ENCODE data around the gene ITGA1. TPM values are rescaled to one million over a fixed set of nuclear protein-coding genes. Genes with fewer than 3 reads are reported as not detected.
"Not testable (repeated sequence)": the region's sequence is repeated elsewhere in the genome, so short reads cannot be mapped to it uniquely, and the experiment has no call there.

The ITGA1 gene
- total and polyA plus RNA-seq, 2 donors from 2014 or later: 13.3 to 65.6 TPM

DNA sequence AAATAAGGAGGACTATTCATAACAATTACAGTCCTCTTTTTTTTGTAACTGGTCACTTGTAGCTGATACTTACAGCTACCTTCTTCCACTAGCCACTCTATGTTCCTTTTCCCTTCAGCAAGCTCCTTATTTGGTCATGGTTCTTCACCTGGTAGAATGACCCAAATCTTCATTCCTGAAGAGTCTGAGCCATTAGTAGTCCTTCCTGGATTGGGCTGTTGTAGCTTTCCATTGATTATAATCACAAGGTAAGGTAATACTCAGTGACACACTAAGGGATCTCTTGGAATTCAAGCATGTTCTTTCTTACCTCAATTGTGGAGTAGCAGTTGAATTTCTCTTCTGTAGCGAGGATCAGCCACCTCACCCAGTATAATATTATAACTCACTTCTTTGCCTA is 175.9 kb downstream of the ITGA1 start:
- Histone ChIP-seq H3K9ac (ENCODE audit: low read length in 3 of 3) (no peak overlapping the region), H3K36me3 (ENCODE audit: control insufficient read depth in 2 of 3, insufficient read depth in 3 of 3, low read length in 3 of 3) (no peaks in the 10 kb centered on the region), H3K4me3 (ENCODE audit: low read length in 3 of 3) (no peak overlapping the region), H3K4me1 (ENCODE audit: control insufficient read depth in 2 of 3, insufficient read depth in 2 of 3, low read depth in 1 of 3, low read length in 3 of 3) (peaks cover 0 to 3% (median 0%) of the 10 kb centered on the region in 3 donors), H3K27ac (ENCODE audit: low read depth in 2 of 2, low read length in 2 of 2) (no peak overlapping the region), H3K27me3 (ENCODE audit: control insufficient read depth, insufficient read depth, low read length) (no peaks in the 10 kb centered on the region), H3K9me3 (ENCODE audit: control insufficient read depth in 2 of 3, insufficient read depth in 1 of 3, low read length in 3 of 3) (no peaks in the 10 kb centered on the region)
- TF ChIP-seq, protein P1, sequence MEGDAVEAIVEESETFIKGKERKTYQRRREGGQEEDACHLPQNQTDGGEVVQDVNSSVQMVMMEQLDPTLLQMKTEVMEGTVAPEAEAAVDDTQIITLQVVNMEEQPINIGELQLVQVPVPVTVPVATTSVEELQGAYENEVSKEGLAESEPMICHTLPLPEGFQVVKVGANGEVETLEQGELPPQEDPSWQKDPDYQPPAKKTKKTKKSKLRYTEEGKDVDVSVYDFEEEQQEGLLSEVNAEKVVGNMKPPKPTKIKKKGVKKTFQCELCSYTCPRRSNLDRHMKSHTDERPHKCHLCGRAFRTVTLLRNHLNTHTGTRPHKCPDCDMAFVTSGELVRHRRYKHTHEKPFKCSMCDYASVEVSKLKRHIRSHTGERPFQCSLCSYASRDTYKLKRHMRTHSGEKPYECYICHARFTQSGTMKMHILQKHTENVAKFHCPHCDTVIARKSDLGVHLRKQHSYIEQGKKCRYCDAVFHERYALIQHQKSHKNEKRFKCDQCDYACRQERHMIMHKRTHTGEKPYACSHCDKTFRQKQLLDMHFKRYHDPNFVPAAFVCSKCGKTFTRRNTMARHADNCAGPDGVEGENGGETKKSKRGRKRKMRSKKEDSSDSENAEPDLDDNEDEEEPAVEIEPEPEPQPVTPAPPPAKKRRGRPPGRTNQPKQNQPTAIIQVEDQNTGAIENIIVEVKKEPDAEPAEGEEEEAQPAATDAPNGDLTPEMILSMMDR (IDR thresholded peaks at IDR 0.05; ENCODE audit: borderline replicate concordance, extremely low read depth, insufficient read depth): no peak
- FAIRE-seq (no peak), DNase-seq (no peak)
- intact Hi-C loops (cut with DNase I): no loop called here

DNA sequence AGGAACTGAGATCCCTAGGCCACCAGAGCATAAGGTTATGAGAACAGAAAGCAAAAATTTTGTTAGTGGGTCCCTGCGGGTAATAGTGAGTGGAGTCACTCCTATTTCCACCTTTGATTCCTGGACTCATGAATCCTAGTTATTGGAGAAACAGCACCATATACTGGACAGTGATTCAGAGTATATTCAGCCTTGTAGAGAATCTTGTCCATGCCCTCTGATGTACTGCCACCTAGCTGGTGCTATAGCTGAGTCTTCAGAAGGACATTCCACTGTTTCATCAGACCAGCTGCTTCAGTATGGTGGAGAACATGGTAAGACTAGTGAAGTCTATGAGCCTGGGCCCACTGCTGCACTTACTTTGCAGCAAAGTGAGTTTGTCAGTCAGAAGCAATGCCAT is 176.4 kb downstream of the ITGA1 start:
- Histone ChIP-seq H3K27ac (ENCODE audit: low read depth in 2 of 2, low read length in 2 of 2) (no peak overlapping the region), H3K27me3 (ENCODE audit: control insufficient read depth, insufficient read depth, low read length) (no peaks in the 10 kb centered on the region), H3K36me3 (ENCODE audit: control insufficient read depth in 2 of 3, insufficient read depth in 3 of 3, low read length in 3 of 3) (no peaks in the 10 kb centered on the region), H3K9me3 (ENCODE audit: control insufficient read depth in 2 of 3, insufficient read depth in 1 of 3, low read length in 3 of 3) (no peaks in the 10 kb centered on the region), H3K4me1 (ENCODE audit: control insufficient read depth in 2 of 3, insufficient read depth in 2 of 3, low read depth in 1 of 3, low read length in 3 of 3) (peaks cover 0 to 3% (median 0%) of the 10 kb centered on the region in 3 donors), H3K9ac (ENCODE audit: low read length in 3 of 3) (no peak overlapping the region), H3K4me3 (ENCODE audit: low read length in 3 of 3) (no peak overlapping the region)
- DNase-seq: no peak
- intact Hi-C loops (cut with DNase I): no loop called here
- no peak for FAIRE-seq
- TF ChIP-seq, protein P1 (IDR thresholded peaks at IDR 0.05; ENCODE audit: borderline replicate concordance, extremely low read depth, insufficient read depth): no peak

DNA sequence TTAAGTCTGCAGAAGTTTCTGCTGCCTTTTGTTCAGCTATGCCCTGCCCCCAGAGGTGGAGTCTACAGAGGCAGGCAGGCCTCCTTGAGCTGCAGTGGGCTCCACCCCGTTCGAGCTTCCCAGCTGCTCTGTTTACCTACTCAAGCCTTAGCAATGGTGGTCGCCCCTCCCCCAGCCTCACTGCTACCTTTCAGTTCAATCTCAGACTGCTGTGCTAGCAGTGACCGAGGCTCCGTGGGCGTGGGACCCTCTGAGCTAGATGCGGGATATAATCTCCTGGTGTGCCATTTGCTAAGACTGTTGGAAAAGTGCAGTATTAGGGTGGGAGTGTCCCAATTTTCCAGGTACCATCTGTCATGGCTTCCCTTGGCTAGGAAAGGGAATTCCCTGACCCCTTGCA is 188.4 kb downstream of the ITGA1 start:
- H3K27me3 ChIP-seq (ENCODE audit: control insufficient read depth, insufficient read depth, low read length); H3K9ac ChIP-seq (ENCODE audit: low read length in 3 of 3); H3K36me3 ChIP-seq (ENCODE audit: control insufficient read depth in 2 of 3, insufficient read depth in 3 of 3, low read length in 3 of 3); H3K27ac ChIP-seq (ENCODE audit: low read depth in 2 of 2, low read length in 2 of 2); intact Hi-C loops (cut with DNase I); H3K4me1 ChIP-seq (ENCODE audit: control insufficient read depth in 2 of 3, insufficient read depth in 2 of 3, low read depth in 1 of 3, low read length in 3 of 3); H3K4me3 ChIP-seq (ENCODE audit: low read length in 3 of 3); DNase-seq; H3K9me3 ChIP-seq (ENCODE audit: control insufficient read depth in 2 of 3, insufficient read depth in 1 of 3, low read length in 3 of 3); FAIRE-seq: not testable (repeated sequence)

DNA sequence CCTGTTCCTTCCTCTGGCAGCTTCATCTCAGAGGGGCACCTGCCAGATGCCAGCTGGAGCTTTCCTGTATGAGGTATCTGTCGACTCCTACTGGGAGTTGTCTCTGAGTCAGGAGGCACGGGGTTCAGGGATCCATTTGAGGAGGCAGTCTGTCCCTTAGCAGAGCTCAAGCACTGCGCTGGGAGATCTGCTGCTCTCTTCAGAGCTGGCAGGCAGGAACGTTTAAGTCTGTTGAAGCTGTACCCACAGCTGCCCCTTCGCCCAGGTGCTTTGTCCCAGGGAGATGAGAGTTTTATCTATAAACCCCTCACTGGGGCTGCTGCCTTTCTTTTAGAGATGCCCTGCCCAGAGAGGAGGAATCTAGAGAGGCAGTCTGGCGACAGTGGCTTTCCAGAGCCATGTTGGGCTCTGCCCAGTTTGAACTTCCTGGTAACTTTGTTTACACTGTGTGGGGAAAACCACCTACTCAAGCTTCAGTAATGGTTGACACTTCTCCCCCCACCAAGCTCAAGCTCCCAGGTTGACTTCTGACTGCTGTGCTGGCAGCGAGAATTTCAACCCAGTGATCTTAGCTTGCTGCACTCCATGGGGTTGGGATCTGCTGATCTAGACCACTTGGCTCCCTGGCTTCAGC is 189.7 kb downstream of the ITGA1 start:
- Histone ChIP-seq H3K27me3 (ENCODE audit: control insufficient read depth, insufficient read depth, low read length) (no peaks in the 10 kb centered on the region), H3K4me1 (ENCODE audit: control insufficient read depth in 2 of 3, insufficient read depth in 2 of 3, low read depth in 1 of 3, low read length in 3 of 3) (no peaks in the 10 kb centered on the region), H3K9me3 (ENCODE audit: control insufficient read depth in 2 of 3, insufficient read depth in 1 of 3, low read length in 3 of 3) (no peaks in the 10 kb centered on the region), H3K9ac (ENCODE audit: low read length in 3 of 3) (no peak overlapping the region), H3K27ac (ENCODE audit: low read depth in 2 of 2, low read length in 2 of 2) (no peak overlapping the region), H3K4me3 (ENCODE audit: low read length in 3 of 3) (no peak overlapping the region), H3K36me3 (ENCODE audit: control insufficient read depth in 2 of 3, insufficient read depth in 3 of 3, low read length in 3 of 3) (no peaks in the 10 kb centered on the region)
- intact Hi-C loops (cut with DNase I): no loop called here
- FAIRE-seq (no peak), DNase-seq (no peak)
- TF ChIP-seq, protein P1 (IDR thresholded peaks at IDR 0.05; ENCODE audit: borderline replicate concordance, extremely low read depth, insufficient read depth): no peak
